GM10847 (cell line): ENCODE measurements around the gene NIPBL.

ENCODE experiments used
- POLR2A ChIP-seq: IDR thresholded peaks from 2 replicates; pipeline ENCODE4 v1.6.1; 2011; ENCODE audit not compliant: insufficient read length; ENCODE audit errors: extremely low read depth

NIPBL gene

GRCh38 chr5:36950586-36951457 lies 74.3 kb downstream of the NIPBL start:
- no peak for TF ChIP-seq POLR2A

- no peak for TF ChIP-seq POLR2A
These were observed 76.5 kb downstream of the NIPBL start for GRCh38 chr5:36953043-36953442.

GRCh38 chr5:36957953-36958537 lies 81.5 kb downstream of the NIPBL start:
- no peak for TF ChIP-seq POLR2A

DNA sequence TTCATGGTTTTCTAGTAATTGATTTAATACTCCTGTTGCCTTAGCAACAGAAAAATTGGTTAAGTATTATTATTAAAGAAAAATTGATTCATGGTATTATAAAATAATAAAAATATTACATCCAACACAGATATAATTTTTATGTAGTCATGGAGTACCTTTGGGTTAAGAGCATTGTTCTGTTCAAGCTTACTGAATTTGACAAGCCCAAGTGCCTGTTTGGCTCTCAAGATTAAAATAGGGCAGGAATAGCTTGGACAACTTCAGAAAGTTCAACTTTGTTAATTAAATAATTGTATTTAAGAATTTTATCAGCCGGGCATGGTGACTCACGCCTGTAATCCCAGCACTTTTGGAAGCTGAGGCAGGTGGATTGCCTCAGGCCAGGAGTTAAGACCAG lies 82.0 kb downstream of the NIPBL start:
- TF ChIP-seq POLR2A: no peak

DNA sequence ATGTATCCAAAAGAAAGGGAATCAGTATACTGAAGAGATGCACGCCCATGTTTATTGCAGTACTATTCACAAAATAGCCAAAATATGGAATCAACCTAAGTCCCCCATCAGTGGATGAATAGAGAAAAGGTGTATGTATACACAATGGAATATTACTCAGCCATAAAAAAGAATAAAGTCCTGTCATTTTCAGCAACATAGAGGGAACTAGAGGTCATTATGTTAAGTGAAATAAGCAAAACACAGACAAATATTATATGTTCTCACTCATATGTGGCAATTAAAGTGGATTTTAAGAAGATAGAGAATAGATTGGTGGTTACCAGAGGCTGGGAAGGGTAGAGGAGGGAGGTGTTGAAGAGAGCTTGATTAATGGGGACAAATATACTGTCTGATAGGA lies 88.6 kb downstream of the NIPBL start:
- no peak for TF ChIP-seq POLR2A

DNA sequence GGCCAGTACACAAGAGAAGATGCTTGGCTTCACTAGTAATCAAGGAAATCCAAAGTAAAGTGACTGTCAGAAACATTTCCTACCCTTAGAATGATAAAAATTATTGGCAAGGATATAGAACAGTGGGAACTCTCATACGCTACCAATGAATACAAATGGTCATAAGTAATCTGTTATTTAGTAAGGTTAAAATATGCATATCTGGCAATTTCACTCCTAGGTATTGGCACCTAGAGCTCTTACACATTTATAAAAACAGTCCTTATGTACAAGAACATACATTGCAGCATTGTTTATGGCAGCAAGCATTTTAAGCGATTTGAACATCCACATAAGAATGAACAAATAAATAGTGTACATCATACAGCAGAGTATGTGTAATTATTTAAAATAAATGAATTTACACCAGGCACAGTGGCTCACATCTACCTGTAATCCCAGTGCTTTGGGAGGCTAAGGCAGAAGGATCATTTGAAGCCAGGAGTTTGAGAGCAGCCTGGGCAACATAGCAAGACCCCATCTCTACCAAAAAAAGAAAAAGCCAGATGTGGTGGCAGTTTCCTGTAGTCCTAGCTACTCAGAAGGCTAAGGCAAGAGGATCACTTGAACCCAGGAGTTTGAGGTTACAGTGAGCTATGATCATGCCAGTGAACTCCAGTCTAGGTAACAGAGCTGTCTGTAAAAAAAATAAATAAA lies 93.3 kb downstream of the NIPBL start:
- no peak for TF ChIP-seq POLR2A

- no peak for TF ChIP-seq POLR2A
These were observed 101.6 kb downstream of the NIPBL start for GRCh38 chr5:36978196-36978595.

- no peak for TF ChIP-seq POLR2A
These were observed 105.6 kb downstream of the NIPBL start for GRCh38 chr5:36982146-36982545.

- no peak for TF ChIP-seq POLR2A
These were observed 108.8 kb downstream of the NIPBL start for GRCh38 chr5:36985387-36985786.

DNA sequence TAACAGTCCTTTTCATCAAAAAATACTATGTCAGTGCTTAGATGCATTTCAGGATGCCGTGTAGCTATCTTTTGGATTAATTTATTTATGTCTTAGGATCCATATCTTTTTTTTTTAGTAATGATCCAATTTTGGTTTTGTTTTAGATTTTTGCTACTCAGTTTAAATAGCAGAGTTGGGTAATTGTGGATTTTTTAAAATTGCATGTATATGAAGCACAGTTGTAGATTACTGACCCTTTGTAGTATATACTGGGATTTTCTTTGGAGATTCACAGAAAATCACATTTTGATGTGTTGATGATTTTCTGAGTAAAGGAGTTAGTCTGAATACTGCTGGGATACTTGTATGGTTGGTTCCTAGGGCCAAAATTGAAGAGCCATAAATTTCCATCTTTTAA lies 111.8 kb downstream of the NIPBL start:
- TF ChIP-seq POLR2A: no peak

DNA sequence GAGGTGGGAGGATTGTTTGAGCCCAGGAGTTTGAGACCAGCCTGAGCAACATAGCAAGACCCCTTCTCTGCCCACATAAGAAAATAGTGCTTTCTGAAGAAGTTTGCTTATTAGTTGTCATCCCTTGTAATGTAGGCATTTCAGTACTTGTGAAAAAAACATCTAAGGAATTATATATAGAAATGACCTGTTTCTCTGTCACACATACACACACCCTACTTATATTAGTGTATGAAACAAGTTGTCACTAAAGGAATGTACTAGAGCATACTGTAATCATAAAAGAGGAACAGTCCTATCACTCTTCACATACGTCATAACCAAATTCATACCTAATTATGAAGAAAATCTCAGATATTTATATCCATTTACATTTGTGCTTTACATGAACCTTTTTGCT lies 122.0 kb downstream of the NIPBL start:
- TF ChIP-seq POLR2A: no peak

GRCh38 chr5:37002176-37002751 lies 125.7 kb downstream of the NIPBL start:
- TF ChIP-seq POLR2A: no peak

GRCh38 chr5:37005252-37005651 lies 128.7 kb downstream of the NIPBL start:
- TF ChIP-seq POLR2A: no peak

GRCh38 chr5:37005946-37006540 lies 129.5 kb downstream of the NIPBL start:
- TF ChIP-seq POLR2A: no peak

DNA sequence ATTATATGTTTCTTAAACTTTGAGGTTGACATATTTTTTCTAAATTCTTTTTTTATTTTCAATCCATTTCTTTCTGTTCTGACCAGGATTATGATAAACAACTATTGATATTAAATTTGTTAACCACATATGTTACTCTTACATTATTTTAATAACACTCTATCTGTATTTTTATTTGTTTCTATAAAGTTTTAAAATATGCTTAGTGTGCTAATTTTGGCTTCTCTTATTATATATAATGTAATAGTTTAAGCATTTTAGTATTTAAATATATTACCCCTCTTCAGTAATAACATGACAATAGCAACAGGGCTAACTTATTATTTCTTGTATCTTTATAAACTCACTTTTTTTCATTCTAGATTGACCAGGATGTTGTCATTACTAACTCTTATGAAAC lies 137.8 kb downstream of the NIPBL start:
- TF ChIP-seq POLR2A: no peak

- TF ChIP-seq POLR2A: no peak
These were observed 139.5 kb downstream of the NIPBL start for GRCh38 chr5:37015795-37016666.
